ENCODE measurements around the gene CBX1. TPM values are rescaled to one million over a fixed set of nuclear protein-coding genes. Genes with fewer than 3 reads are reported as not detected.

The CBX1 gene
- total RNA-seq, 1 donor from 2014 or later, result 33.0 TPM

GRCh38 chr17:48057626-48058025 is 43.7 kb downstream of the CBX1 start:
- Histone ChIP-seq H3K27ac (replicated peaks) (peak overlapping the region; percentile 97), H3K4me3 (no peak overlapping the region), H3K9me3 (replicated peaks) (no peaks in the 10 kb centered on the region), H3K27me3 (ENCODE audit: low read depth) (no peaks in the 10 kb centered on the region), H3K36me3 (peaks cover 73% of the 10 kb centered on the region), H3K4me1 (peaks cover 90% of the 10 kb centered on the region)
- DNase-seq, result no peak
- TF ChIP-seq, protein P1, sequence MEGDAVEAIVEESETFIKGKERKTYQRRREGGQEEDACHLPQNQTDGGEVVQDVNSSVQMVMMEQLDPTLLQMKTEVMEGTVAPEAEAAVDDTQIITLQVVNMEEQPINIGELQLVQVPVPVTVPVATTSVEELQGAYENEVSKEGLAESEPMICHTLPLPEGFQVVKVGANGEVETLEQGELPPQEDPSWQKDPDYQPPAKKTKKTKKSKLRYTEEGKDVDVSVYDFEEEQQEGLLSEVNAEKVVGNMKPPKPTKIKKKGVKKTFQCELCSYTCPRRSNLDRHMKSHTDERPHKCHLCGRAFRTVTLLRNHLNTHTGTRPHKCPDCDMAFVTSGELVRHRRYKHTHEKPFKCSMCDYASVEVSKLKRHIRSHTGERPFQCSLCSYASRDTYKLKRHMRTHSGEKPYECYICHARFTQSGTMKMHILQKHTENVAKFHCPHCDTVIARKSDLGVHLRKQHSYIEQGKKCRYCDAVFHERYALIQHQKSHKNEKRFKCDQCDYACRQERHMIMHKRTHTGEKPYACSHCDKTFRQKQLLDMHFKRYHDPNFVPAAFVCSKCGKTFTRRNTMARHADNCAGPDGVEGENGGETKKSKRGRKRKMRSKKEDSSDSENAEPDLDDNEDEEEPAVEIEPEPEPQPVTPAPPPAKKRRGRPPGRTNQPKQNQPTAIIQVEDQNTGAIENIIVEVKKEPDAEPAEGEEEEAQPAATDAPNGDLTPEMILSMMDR (IDR thresholded peaks at IDR 0.05; ENCODE audit: borderline replicate concordance), result no peak
- intact Hi-C loops (cut with micrococcal nuclease), result no loop called here

- H3K27ac ChIP-seq (replicated peaks), result peak overlapping the region; percentile 97
- DNase-seq, result no peak
- intact Hi-C loops (cut with micrococcal nuclease), result no loop called here
- no peaks in the 10 kb centered on the region for H3K27me3 ChIP-seq (ENCODE audit: low read depth)
- H3K9me3 ChIP-seq (replicated peaks), result no peaks in the 10 kb centered on the region
- H3K4me1 ChIP-seq, result peaks cover 91% of the 10 kb centered on the region
- no peak overlapping the region for H3K4me3 ChIP-seq
- TF ChIP-seq, protein P1 (IDR thresholded peaks at IDR 0.05; ENCODE audit: borderline replicate concordance), result no peak
- H3K36me3 ChIP-seq, result peaks cover 69% of the 10 kb centered on the region
These were observed 44.4 kb downstream of the CBX1 start for GRCh38 chr17:48056879-48057278.

DNA sequence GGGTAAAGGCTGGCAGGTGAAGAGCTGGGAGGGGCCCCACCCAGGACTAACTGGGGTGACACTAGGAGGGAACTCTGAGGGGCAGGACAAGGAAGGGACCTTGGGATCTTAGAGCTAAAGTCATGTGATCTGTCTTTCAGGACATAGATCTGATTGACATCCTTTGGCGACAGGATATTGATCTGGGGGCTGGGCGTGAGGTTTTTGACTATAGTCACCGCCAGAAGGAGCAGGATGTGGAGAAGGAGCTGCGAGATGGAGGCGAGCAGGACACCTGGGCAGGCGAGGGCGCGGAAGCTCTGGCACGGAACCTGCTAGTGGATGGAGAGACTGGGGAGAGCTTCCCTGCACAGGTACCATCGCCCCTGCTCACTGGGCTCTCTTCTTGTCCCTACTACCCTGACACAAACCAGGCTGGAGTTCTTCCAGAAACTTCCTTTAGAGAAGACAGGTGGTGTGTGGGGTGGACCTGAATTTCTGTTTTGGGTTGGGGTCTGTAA is 45.0 kb downstream of the CBX1 start:
- no peak for DNase-seq
- no peaks in the 10 kb centered on the region for H3K9me3 ChIP-seq (replicated peaks)
- intact Hi-C loops (cut with micrococcal nuclease), result no loop called here
- peak overlapping the region; percentile 97 for H3K27ac ChIP-seq (replicated peaks)
- H3K4me1 ChIP-seq, result peaks cover 97% of the 10 kb centered on the region
- TF ChIP-seq, protein P1 (IDR thresholded peaks at IDR 0.05; ENCODE audit: borderline replicate concordance), result no peak
- H3K4me3 ChIP-seq, result no peak overlapping the region
- no peaks in the 10 kb centered on the region for H3K27me3 ChIP-seq (ENCODE audit: low read depth)
- peaks cover 66% of the 10 kb centered on the region for H3K36me3 ChIP-seq

DNA sequence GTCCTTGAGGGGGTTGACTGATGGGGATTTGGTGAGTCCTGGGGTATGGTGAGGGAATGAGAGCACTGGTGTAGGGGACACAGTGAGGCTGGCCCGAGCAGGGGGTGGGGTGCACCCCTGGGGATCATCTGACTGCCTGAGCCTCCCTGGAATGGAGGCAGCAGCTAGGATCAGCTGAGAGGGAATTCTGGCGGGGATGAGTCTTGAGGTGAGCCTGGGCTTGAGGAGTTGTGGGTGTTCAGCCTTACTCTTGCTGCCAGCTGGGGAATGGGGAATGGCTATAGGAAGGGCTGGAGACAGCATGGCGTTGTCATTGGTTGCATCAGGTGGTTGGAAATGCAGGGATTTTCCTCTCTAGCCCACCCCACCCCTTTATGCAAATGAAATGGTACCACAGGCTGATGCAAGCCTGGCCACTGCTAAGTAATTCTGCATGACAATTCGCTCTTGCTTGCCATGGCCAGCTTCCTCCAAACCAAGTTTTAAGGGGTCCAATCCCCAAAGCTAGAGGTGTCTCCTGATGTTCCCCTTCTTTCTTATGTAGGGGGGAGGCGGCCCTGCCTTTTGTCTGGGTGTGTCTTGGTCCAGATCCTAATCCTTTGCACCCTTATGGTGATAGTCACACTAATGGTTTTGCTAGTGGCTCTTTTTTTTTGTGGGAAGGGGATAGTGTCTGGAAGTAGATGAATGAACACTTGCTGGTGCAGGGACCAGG is 45.6 kb downstream of the CBX1 start:
- peaks cover 100% of the 10 kb centered on the region for H3K4me1 ChIP-seq
- H3K36me3 ChIP-seq, result peaks cover 66% of the 10 kb centered on the region
- no peaks in the 10 kb centered on the region for H3K9me3 ChIP-seq (replicated peaks)

GRCh38 chr17:48054238-48055185 is 46.8 kb downstream of the CBX1 start:
- H3K9me3 ChIP-seq (replicated peaks), result no peaks in the 10 kb centered on the region
- peaks cover 100% of the 10 kb centered on the region for H3K4me1 ChIP-seq
- H3K4me3 ChIP-seq, result peak overlapping the region; percentile 76
- DNase-seq, result peak; percentile 76
- intact Hi-C loops (cut with micrococcal nuclease), result no loop called here
- peak overlapping the region; percentile 97 for H3K27ac ChIP-seq (replicated peaks)
- TF ChIP-seq, protein P1 (IDR thresholded peaks at IDR 0.05; ENCODE audit: borderline replicate concordance), result no peak
- peaks cover 54% of the 10 kb centered on the region for H3K36me3 ChIP-seq
- no peaks in the 10 kb centered on the region for H3K27me3 ChIP-seq (ENCODE audit: low read depth)

More for the DNA sequence above, 45.6 kb downstream of the CBX1 start:
- H3K4me3 ChIP-seq, result peak overlapping the region; percentile 76
- TF ChIP-seq, protein P1 (IDR thresholded peaks at IDR 0.05; ENCODE audit: borderline replicate concordance), result no peak
- no peak for DNase-seq
- no peaks in the 10 kb centered on the region for H3K27me3 ChIP-seq (ENCODE audit: low read depth)
- intact Hi-C loops (cut with micrococcal nuclease), result no loop called here
- H3K27ac ChIP-seq (replicated peaks), result peak overlapping the region; percentile 97
